ENCODE measurements around the gene BMPR1A. TPM values are rescaled to one million over a fixed set of nuclear protein-coding genes. Genes with fewer than 3 reads are reported as not detected.

Gene BMPR1A
- total RNA-seq, 2 experiments from 2014 or later = 2.9 to 6.8 TPM

DNA sequence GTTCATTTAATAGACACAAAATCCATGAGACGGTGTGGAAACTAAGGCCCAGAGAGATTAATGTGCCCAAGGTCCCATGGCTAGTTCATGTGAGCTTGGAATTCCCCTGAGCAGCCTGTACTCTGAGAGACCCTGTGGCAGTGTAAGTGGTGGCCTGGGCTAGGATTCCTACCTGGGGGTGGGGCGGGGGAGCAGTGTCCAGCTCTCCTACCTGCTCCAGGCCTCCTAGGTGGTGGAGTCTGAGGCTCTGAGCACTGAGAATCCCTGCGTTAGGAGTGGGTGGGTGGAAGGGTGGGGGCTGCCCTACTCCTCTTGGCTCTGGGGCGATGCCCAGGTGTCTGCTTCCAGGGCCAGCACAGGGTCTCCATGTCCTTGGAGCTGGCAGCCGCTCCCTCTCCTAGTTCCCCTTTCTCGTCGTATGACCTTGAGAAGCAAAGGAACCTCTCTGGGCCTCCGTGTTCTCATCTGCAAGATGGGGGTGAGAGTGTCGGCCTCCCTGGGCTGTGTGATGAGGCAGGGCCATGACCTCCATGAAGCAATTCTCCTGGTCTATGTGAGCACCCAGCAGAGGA is 204.5 kb downstream of the BMPR1A start:
- Mint-ChIP-seq H3K27ac (no peak overlapping the region), H3K4me3 (no peak overlapping the region), H3K4me1 (ENCODE audit: low read depth) (peaks cover 10% of the 10 kb centered on the region), H3K9me3 (no peaks in the 10 kb centered on the region), H3K36me3 (ENCODE audit: low read depth) (no peaks in the 10 kb centered on the region), H3K27me3 (ENCODE audit: low read depth) (no peaks in the 10 kb centered on the region)
- DNase-seq = no peak
- CTCF ChIA-PET = interaction anchor here (1.4 to 2.7 kb wide), 2 partner anchors 10 to 22 kb away, joined by 3 to 22 read pairs; no protein-coding TSS in a partner anchor
- intact Hi-C loops (cut with micrococcal nuclease) = loop anchor here (1.0 kb wide), 1 partner anchor 22 kb away; no protein-coding TSS in a partner anchor

DNA sequence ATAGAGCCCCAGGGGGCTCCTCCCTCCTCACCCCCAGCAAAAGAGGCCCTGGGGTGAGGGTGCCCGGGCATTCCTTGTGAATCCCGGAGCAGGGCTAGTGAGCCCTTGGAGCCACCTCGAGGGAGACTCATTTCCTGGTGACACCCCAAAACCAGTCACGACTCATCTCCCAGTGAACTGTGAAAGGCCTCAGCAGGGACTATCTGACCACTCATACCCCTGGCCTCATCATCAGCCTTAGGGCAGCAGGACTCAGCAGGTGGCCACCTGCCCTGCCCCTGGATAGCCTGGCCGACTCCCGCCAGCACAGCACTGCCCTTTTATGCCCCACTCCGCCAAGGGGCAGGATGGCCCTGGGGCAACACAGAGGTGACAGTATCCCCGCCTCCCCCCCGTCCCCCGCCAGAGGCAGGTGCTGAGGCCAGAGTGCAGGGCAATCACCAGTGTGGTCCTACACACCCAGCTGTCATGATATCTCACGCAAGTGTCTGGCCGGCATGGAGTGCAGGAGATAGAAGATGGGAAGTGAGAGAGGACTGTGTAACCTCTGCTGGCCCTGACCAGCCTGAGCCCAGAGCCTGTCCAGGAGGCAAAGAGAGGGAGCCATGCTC is 205.2 kb downstream of the BMPR1A start:
- intact Hi-C loops (cut with micrococcal nuclease) = no loop called here
- DNase-seq = no peak
- CTCF ChIA-PET = interaction anchor here (2.7 kb wide), 1 partner anchor 23 kb away, joined by 22 read pairs; no protein-coding TSS in a partner anchor
- Mint-ChIP-seq H3K36me3 (ENCODE audit: low read depth) (no peaks in the 10 kb centered on the region), H3K4me3 (no peak overlapping the region), H3K27me3 (ENCODE audit: low read depth) (no peaks in the 10 kb centered on the region), H3K9me3 (no peaks in the 10 kb centered on the region), H3K27ac (no peak overlapping the region), H3K4me1 (ENCODE audit: low read depth) (peaks cover 14% of the 10 kb centered on the region)

DNA sequence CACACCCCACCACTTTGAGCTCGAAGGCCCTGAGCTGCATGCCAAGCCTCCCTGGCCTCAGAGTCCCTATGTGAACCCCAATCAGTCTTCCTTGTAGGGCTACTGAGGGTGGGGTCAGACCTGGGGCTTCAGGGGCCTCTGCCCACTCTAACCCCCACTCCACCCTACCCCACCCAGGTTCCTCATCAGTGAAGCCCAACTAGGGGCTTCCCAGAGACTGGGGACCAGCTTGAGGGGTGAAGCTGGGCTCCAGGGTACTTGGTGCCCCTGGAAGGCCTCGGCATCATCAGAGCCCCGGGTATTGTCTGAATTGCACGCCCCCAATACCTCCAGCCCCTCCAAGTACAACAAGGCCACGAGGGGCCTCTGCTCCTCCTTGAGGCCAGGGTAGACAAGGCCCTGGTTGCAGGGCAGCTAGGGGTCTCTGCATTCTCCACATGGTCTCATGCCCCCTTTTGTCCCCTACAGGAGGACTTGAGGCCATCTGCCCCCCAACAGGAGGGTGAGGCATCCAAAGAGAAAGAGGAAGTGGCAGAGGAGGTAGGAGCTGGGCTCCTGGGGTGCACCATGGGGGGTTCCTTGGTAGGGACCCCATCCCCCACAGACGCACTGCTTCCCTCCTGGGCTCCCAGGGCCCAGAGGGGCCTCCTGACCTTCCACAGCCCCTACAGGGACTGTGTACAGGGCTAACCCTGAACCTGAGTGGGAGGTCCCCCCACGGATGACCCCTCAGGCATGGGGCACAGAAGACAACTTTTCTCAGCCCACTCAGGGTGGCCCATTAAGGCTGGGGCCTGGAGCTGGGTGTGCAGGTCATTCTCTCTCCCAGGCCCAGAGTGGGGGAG is 205.9 kb downstream of the BMPR1A start:
- DNase-seq = no peak

DNA sequence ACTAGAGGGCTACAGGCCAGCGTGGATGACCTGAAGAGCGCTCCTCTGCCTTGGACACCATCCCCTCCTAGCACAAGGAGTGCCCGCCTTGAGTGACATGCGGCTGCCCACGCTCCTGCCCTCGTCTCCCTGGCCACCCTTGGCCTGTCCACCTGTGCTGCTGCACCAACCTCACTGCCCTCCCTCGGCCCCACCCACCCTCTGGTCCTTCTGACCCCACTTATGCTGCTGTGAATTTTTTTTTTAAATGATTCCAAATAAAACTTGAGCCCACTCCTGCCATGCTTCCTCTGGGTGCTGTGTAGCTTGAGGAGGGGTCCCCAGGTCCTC is 206.5 kb downstream of the BMPR1A start:
- intact Hi-C loops (cut with micrococcal nuclease) = no loop called here
- H3K9me3 Mint-ChIP-seq = no peaks in the 10 kb centered on the region

More for the DNA sequence above, 205.9 kb downstream of the BMPR1A start:
- intact Hi-C loops (cut with micrococcal nuclease) = no loop called here
- no peak overlapping the region for H3K27ac Mint-ChIP-seq
- H3K27me3 Mint-ChIP-seq (ENCODE audit: low read depth) = no peaks in the 10 kb centered on the region
- no peaks in the 10 kb centered on the region for H3K9me3 Mint-ChIP-seq
- peaks cover 20% of the 10 kb centered on the region for H3K4me1 Mint-ChIP-seq (ENCODE audit: low read depth)
- no peak overlapping the region for H3K4me3 Mint-ChIP-seq
- CTCF ChIA-PET = interaction anchor here (0.8 to 2.7 kb wide), 2 partner anchors 16 to 24 kb away, joined by 3 to 22 read pairs; no protein-coding TSS in a partner anchor
- H3K36me3 Mint-ChIP-seq (ENCODE audit: low read depth) = no peaks in the 10 kb centered on the region

DNA sequence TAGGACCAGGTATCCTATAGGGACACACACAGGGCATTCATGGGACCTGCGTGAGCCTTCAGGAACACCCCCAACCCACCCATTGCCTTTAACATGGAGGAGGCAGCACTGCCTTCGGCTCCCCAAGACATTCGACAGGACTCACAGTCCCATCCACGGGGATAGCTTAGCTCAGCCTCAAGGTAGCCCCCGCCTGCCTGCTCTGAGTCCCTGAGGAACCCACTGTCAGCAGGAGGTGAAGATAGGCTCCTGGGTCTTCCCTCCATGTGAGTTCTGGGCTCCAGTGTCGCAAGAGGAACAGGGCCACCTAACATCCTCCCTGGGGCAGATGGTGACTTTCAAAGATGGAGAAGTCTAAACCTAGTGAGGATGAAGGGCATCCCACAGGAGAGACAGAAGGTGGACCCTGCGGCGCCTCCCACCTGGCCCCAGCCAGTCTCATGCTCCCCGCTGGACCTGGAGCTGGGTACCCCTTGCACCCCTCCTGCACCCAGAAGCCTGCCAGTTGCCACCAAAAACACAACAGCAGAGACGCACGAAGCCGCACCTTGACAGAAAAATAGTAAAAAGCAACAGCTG is 207.0 kb downstream of the BMPR1A start:
- CTCF ChIA-PET = no interaction called here
- Mint-ChIP-seq H3K36me3 (ENCODE audit: low read depth) (no peaks in the 10 kb centered on the region), H3K9me3 (no peaks in the 10 kb centered on the region), H3K27ac (no peak overlapping the region), H3K27me3 (ENCODE audit: low read depth) (no peaks in the 10 kb centered on the region), H3K4me3 (no peak overlapping the region), H3K4me1 (ENCODE audit: low read depth) (peaks cover 26% of the 10 kb centered on the region)
- intact Hi-C loops (cut with micrococcal nuclease) = no loop called here
- no peak for DNase-seq

More for the DNA sequence above, 206.5 kb downstream of the BMPR1A start:
- Mint-ChIP-seq H3K4me3 (no peak overlapping the region), H3K36me3 (ENCODE audit: low read depth) (no peaks in the 10 kb centered on the region), H3K4me1 (ENCODE audit: low read depth) (peaks cover 26% of the 10 kb centered on the region), H3K27ac (no peak overlapping the region), H3K27me3 (ENCODE audit: low read depth) (no peaks in the 10 kb centered on the region)
- DNase-seq = no peak
- CTCF ChIA-PET = interaction anchor here (0.8 kb wide), 1 partner anchor 17 kb away, joined by 3 read pairs; no protein-coding TSS in a partner anchor

DNA sequence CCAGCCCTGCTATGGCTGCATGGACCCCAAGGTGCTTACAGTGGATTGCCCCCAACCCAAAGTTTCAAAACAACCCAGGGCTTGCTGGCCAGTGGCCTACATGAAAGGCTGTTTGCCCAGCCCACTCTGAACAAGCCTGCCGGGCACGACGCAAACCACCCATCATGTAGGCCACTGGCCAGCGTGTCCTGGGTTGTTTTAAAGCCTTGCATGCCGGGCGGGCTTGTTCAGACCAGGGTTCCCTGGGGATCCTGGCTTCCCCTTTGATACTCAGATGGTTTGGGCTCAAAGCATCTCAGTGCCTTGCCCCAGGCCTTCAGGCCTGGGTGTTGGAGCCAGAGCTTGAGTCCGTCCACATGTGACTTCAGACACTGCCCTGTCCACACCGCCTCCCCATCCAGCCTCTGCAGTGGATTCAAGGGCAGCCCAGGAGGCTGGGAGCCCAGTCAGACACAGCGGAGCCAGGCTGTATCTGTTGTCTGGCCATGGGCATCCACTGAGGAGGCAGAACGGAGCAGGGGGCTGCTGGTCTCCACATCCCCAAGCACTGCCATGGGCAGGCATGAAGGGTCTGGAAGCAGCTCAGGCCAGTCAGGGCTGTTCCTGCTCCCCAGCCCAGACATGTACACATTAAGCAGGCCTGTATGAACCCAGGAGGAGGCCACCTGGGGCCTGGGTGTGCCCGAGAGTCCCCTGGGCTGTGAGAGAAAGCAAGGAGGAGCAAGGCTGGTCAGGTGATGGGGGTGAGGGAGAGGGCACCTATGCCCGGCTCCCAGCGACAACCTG is 207.8 kb downstream of the BMPR1A start:
- H3K27me3 Mint-ChIP-seq (ENCODE audit: low read depth) = no peaks in the 10 kb centered on the region
- H3K36me3 Mint-ChIP-seq (ENCODE audit: low read depth) = no peaks in the 10 kb centered on the region
- no peak overlapping the region for H3K4me3 Mint-ChIP-seq
- H3K9me3 Mint-ChIP-seq = no peaks in the 10 kb centered on the region
- H3K4me1 Mint-ChIP-seq (ENCODE audit: low read depth) = peaks cover 30% of the 10 kb centered on the region
- no peak for DNase-seq
- CTCF ChIA-PET = no interaction called here
- intact Hi-C loops (cut with micrococcal nuclease) = no loop called here
- no peak overlapping the region for H3K27ac Mint-ChIP-seq

DNA sequence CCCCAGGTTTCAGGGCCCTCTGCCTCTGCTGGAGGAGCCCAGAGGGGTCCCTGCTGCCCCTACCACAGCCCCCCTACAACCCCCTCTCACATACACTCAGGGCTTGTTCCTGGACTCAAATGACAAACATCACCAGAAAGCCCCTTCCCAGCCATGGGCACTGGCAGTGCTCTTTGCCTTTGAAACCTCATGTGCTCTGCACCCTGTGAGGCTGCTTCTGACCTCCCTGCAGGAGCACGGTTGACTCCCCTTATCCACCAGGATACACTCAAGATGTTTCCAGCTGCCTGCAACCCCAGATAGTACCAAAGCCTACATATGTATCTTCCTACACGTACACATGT is 208.4 kb downstream of the BMPR1A start:
- Mint-ChIP-seq H3K27me3 (ENCODE audit: low read depth) (no peaks in the 10 kb centered on the region), H3K4me3 (no peak overlapping the region), H3K9me3 (no peaks in the 10 kb centered on the region), H3K36me3 (ENCODE audit: low read depth) (no peaks in the 10 kb centered on the region), H3K27ac (no peak overlapping the region), H3K4me1 (ENCODE audit: low read depth) (peaks cover 34% of the 10 kb centered on the region)
- no peak for DNase-seq
- CTCF ChIA-PET = interaction anchor here (0.6 to 3.1 kb wide), 2 partner anchors 15 to 75 kb away, joined by 3 to 11 read pairs; no protein-coding TSS in a partner anchor
- intact Hi-C loops (cut with micrococcal nuclease) = no loop called here

DNA sequence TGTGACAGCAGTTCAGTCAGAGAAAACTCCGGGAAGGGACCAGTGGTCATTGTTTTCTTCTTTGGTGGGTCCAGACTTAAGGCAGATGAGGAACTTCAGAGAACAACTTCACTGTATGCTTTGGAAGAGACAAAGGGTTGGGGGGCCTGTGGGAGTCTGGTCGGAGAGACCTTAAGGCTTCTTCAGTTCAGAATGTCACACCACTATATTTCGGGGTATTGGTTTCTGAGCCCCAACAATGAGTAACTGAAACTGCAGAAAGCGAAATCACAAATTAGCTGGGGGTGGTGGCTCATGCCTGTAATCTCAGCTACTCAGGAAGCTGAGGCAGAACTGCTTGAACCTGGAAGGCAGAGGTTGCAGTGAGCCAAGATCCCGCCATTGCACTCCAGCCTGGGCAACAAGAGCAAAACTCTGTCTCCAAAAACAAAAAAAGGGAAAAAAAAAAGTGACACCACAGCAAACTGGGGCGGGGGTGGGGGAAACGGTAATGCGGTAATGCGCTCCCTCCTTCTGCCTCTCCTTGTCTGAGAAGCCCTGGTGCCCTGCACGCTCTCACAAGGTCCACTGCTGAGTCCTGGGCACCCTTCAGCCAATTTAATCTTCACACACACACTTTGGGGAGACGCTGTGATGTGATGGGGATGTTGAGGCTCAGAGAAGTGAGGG is 209.7 kb downstream of the BMPR1A start:
- H3K27me3 Mint-ChIP-seq (ENCODE audit: low read depth) = no peaks in the 10 kb centered on the region
- peak overlapping the region; percentile 54 for H3K4me3 Mint-ChIP-seq
- H3K36me3 Mint-ChIP-seq (ENCODE audit: low read depth) = no peaks in the 10 kb centered on the region
- DNase-seq = peak; percentile 51
- no peaks in the 10 kb centered on the region for H3K9me3 Mint-ChIP-seq
- H3K27ac Mint-ChIP-seq = peak overlapping the region; percentile 77
- H3K4me1 Mint-ChIP-seq (ENCODE audit: low read depth) = peaks cover 39% of the 10 kb centered on the region
- CTCF ChIA-PET = interaction anchor here (0.6 to 3.1 kb wide), 11 partner anchors 10 to 234 kb away, joined by 3 to 11 read pairs (median 5); no protein-coding TSS in a partner anchor
- intact Hi-C loops (cut with micrococcal nuclease) = loop anchor here (1.0 to 2.0 kb wide), 3 partner anchors 27 to 277 kb away; no protein-coding TSS in a partner anchor

DNA sequence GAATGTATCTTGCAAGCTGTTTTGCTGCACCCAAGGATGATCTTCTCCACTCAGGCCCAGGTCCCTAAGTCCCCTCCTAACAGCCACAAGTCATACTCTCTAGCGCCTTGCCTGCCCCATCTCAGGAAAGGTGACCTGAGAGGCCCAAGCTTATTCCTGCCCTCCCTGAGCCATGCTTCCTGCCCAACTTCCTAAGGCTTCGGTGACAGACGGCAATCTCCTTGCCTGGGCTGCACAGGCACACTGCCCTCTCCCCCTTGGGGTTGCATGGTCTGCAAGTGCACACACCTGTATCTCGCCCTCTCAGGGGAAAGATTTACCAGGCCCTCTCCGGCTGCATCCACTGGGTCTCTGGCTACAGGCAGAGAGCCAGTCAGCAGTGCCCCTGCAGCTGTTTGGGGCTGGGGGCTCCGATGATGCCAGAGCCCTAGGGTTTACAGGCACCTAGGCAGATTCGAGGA is 211.1 kb downstream of the BMPR1A start:
- Mint-ChIP-seq H3K27me3 (ENCODE audit: low read depth) (no peaks in the 10 kb centered on the region), H3K4me3 (no peak overlapping the region), H3K4me1 (ENCODE audit: low read depth) (peaks cover 44% of the 10 kb centered on the region), H3K36me3 (ENCODE audit: low read depth) (no peaks in the 10 kb centered on the region), H3K27ac (no peak overlapping the region), H3K9me3 (no peaks in the 10 kb centered on the region)
- intact Hi-C loops (cut with micrococcal nuclease) = loop anchor here (2.0 kb wide), 1 partner anchor 279 kb away; no protein-coding TSS in a partner anchor
- CTCF ChIA-PET = interaction anchor here (0.6 to 3.1 kb wide), 6 partner anchors 17 to 264 kb away, joined by 5 to 11 read pairs (median 8); no protein-coding TSS in a partner anchor
- no peak for DNase-seq

DNA sequence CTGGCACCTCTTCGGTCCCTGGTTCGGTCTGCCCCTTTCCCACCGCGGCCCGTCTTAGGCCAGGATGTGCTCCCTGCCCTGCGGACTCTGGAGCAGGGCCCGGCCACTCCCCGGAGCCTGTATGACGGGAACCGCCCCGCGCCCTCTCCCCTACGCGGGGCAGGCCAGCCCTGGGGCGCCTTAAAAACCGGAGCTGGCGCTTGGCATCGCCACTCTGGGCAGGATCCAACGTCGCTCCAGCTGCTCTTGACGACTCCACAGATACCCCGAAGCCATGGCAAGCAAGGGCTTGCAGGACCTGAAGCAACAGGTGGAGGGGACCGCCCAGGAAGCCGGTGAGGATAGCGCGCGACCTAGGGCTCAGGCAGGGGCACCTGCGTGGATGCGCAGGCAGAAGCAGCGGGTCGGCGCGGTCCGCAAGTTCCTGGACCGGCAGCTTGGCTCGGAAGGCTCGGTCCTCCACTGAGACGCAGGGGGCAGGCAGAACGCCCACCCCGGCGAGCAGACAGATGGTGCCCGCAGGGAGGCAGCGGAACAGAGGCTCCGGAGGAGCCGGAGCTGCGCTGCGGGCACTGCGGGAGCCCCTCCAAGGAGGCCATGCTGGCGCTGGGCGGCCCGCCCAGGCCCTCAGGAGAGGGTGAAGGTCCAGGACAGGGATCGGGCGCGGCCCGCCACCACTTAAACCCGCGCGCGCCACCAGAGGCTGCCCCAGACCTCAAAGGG is 212.0 kb downstream of the BMPR1A start, which contains the start of gene ADIRF:
Gene ADIRF, plus strand, starts transcription at position 212 of the 723 bp plus-strand sequence. Its CDS starts 63 bp downstream, at position 275.
- Mint-ChIP-seq H3K4me3 (peak within 1 kb of the TSS; percentile 9), H3K36me3 (ENCODE audit: low read depth) (no peaks in the 10 kb centered on the region), H3K27ac (no peak within 1 kb of the TSS), H3K27me3 (ENCODE audit: low read depth) (no peaks in the 10 kb centered on the region), H3K4me1 (ENCODE audit: low read depth) (peaks cover 46% of the 10 kb centered on the region), H3K9me3 (no peaks in the 10 kb centered on the region)
- CTCF ChIA-PET = interaction anchor here (1.1 to 2.8 kb wide), 3 partner anchors 25 to 256 kb away, joined by 3 to 10 read pairs (median 4); no protein-coding TSS in a partner anchor
- no peak for DNase-seq
- intact Hi-C loops (cut with micrococcal nuclease) = no loop called here
